PC-3 (cell line): Measurements from ENCODE around the gene PGLYRP4. TPM values are rescaled to one million over a fixed set of nuclear protein-coding genes. Genes with fewer than 3 reads are reported as not detected.

Source experiments
- ATAC-seq: fragments of 200-7000 bp; cut with Tn5 transposase; 2 replicates; pipeline ENCODE4 v1.9.1; 2020; ENCODE audit warnings: mild to moderate bottlenecking, moderate library complexity
- BruUV-seq: library from RNA; stranded (reverse); fragments of 400-500 nt; replicated peaks from 2 replicates; lab custom pipeline; 2021; lab: Mats Ljungman, UMichigan
- CTCF ChIA-PET: fragments of 300-600 bp; sonication (Branson Sonifier 250); formaldehyde crosslinking; loops from one replicate; lab custom pipeline; 2022; ENCODE audit warnings: antibody characterized with exemption; lab: Charles Lee
- POLR2A ChIA-PET: fragments of 300-600 bp; sonication (Branson Sonifier 250); formaldehyde crosslinking; loops from one replicate; lab custom pipeline; 2022; ENCODE audit warnings: antibody characterized with exemption; ENCODE audit not compliant: unreplicated experiment; lab: Charles Lee
- DNase-seq: peaks from one replicate; pipeline ENCODE4 v3.0.0-alpha.2; 2015
- H2AFZ ChIP-seq: fragments of 300-600 bp; sonication (generic); 2 replicates; pipeline ENCODE4 v1.6.0; 2016; ENCODE audit warnings: antibody characterized with exemption, low read length
- H3F3A ChIP-seq: fragments of 300-600 bp; sonication (generic); one replicate; pipeline ENCODE4 v1.6.0; 2017; ENCODE audit warnings: antibody characterized with exemption, low read length, control low read depth, mild to moderate bottlenecking; ENCODE audit not compliant: unreplicated experiment
- H3K27ac ChIP-seq: fragments of 300-600 bp; sonication (generic); 2 replicates; pipeline ENCODE4 v1.5.1; 2016; ENCODE audit warnings: mild to moderate bottlenecking, low read length
- H3K27me3 ChIP-seq: fragments of 300-600 bp; sonication (generic); 2 replicates; pipeline ENCODE4 v1.6.1; 2016; ENCODE audit warnings: low read length, mixed read lengths
- H3K36me3 ChIP-seq: fragments of 300-600 bp; sonication (generic); 2 replicates; pipeline ENCODE4 v1.6.1; 2016; ENCODE audit warnings: low read depth, mixed run types, low read length, mixed read lengths
- H3K4me1 ChIP-seq: fragments of 300-600 bp; sonication (generic); 2 replicates; pipeline ENCODE4 v1.5.1; 2016; ENCODE audit warnings: low read length; ENCODE audit not compliant: insufficient read depth
- H3K4me2 ChIP-seq: fragments of 300-600 bp; sonication (generic); 2 replicates; pipeline ENCODE4 v1.6.0; 2016; ENCODE audit warnings: low read length
- H3K4me3 ChIP-seq: fragments of 300-600 bp; sonication (generic); 2 replicates; pipeline ENCODE4 v1.5.1; 2016; ENCODE audit warnings: mild to moderate bottlenecking, low read length, mixed read lengths
- H3K79me2 ChIP-seq: fragments of 300-600 bp; sonication (generic); 2 replicates; pipeline ENCODE4 v1.6.1; 2017; ENCODE audit warnings: low read length, mixed read lengths
- H3K9ac ChIP-seq: fragments of 300-600 bp; sonication (generic); 2 replicates; pipeline ENCODE4 v1.6.0; 2016; ENCODE audit warnings: mild to moderate bottlenecking, low read length
- H3K9me2 ChIP-seq: fragments of 300-600 bp; sonication (generic); replicated peaks from 2 replicates; pipeline ENCODE4 v1.6.1; 2016; ENCODE audit warnings: mixed run types, low read length, mixed read lengths
- H3K9me3 ChIP-seq: fragments of 300-600 bp; sonication (generic); 2 replicates; pipeline ENCODE4 v1.6.1; 2016; ENCODE audit warnings: low read length, mixed read lengths
- H4K20me1 ChIP-seq: fragments of 300-600 bp; sonication (generic); 2 replicates; pipeline ENCODE4 v1.6.1; 2016; ENCODE audit warnings: low read length, mixed read lengths
- CTCF ChIP-seq: fragments of 300-600 bp; sonication (generic); conservative IDR thresholded peaks from 2 replicates; pipeline ENCODE4 v1.5.1; 2017; ENCODE audit warnings: antibody characterized with exemption, low read depth, mild to moderate bottlenecking, low read length
- EZH2 ChIP-seq: fragments of 300-600 bp; sonication (generic); IDR thresholded peaks from one replicate; pipeline ENCODE4 v1.6.1; 2017; ENCODE audit warnings: antibody characterized with exemption, mild to moderate bottlenecking, low read length; ENCODE audit not compliant: unreplicated experiment
- EZH2phosphoT487 ChIP-seq: fragments of 300-600 bp; sonication (generic); IDR thresholded peaks from 2 replicates; pipeline ENCODE4 v1.6.1; 2018; ENCODE audit warnings: mild to moderate bottlenecking, antibody characterized with exemption, low read length, borderline replicate concordance
- intact Hi-C: fragments of 100-400 bp; cut with micrococcal nuclease; formaldehyde crosslinking; loops from 2 replicates; pipeline ENCODE4 v1.9.0; 2023
- total RNA-seq: library from RNA; depleted of rRNA; stranded (reverse); fragments of >200 nt; gene quantifications from 2 replicates; pipeline ENCODE4 v1.2.3, GENCODE V29; 2014

PGLYRP4 gene
- total RNA-seq, 1 experiment from 2014 or later = not detected

- TF ChIP-seq EZH2 = no peak
- BruUV-seq = no TSS peak
- Histone ChIP-seq H3K4me1 (no peaks in the 10 kb centered on the region), H3K36me3 (no peaks in the 10 kb centered on the region), H3K27me3 (peaks cover 97% of the 10 kb centered on the region), H3K79me2 (no peaks in the 10 kb centered on the region), H3K9me3 (no peaks in the 10 kb centered on the region), H3K4me2 (no peak overlapping the region), H3K4me3 (no peak overlapping the region), H3F3A (no peaks in the 10 kb centered on the region), H3K27ac (no peak overlapping the region), H4K20me1 (no peaks in the 10 kb centered on the region), H3K9ac (no peak overlapping the region), H2AFZ (no peak overlapping the region), H3K9me2 (no peaks in the 10 kb centered on the region)
- CTCF ChIA-PET = no interaction called here
- no peak for DNase-seq
- POLR2A ChIA-PET = no interaction called here
- intact Hi-C loops = no loop called here
- no peak; the same call in 1 of the 2 replicates for ATAC-seq
Observed at GRCh38 chr1:153343811-153344717, 4.6 kb downstream of the PGLYRP4 start.

GRCh38 chr1:153343040-153343681 is 5.5 kb downstream of the PGLYRP4 start:
- intact Hi-C loops = no loop called here
- Histone ChIP-seq H3F3A (no peaks in the 10 kb centered on the region), H3K27ac (no peak overlapping the region), H3K9me3 (no peaks in the 10 kb centered on the region), H3K9me2 (no peaks in the 10 kb centered on the region), H3K27me3 (peaks cover 97% of the 10 kb centered on the region), H3K4me3 (no peak overlapping the region), H3K9ac (no peak overlapping the region), H3K4me1 (no peaks in the 10 kb centered on the region), H3K79me2 (no peaks in the 10 kb centered on the region), H2AFZ (no peak overlapping the region), H3K36me3 (no peaks in the 10 kb centered on the region), H3K4me2 (no peak overlapping the region), H4K20me1 (no peaks in the 10 kb centered on the region)
- ChIA-PET CTCF (interaction anchor here (0.7 kb wide), 1 partner anchor 1191 kb away, joined by 4 read pairs; no protein-coding TSS in a partner anchor), POLR2A (no interaction called here)
- ATAC-seq (no peak), DNase-seq (no peak)
- no TSS peak for BruUV-seq
- TF ChIP-seq CTCF = no peak

- Histone ChIP-seq H3K27ac (no peak overlapping the region), H2AFZ (no peak overlapping the region), H3K4me2 (no peak overlapping the region), H3K9me3 (no peaks in the 10 kb centered on the region), H3K27me3 (peaks cover 100% of the 10 kb centered on the region), H3K4me1 (no peaks in the 10 kb centered on the region), H3K79me2 (no peaks in the 10 kb centered on the region), H3F3A (no peaks in the 10 kb centered on the region), H3K4me3 (no peak overlapping the region), H3K9me2 (no peaks in the 10 kb centered on the region), H3K36me3 (no peaks in the 10 kb centered on the region), H3K9ac (no peak overlapping the region), H4K20me1 (no peaks in the 10 kb centered on the region)
- TF ChIP-seq CTCF (no peak), EZH2 (no peak), EZH2phosphoT487 (no peak)
- CTCF ChIA-PET = no interaction called here
- DNase-seq (no peak), ATAC-seq (no peak)
- intact Hi-C loops = no loop called here
- BruUV-seq = no TSS peak
- POLR2A ChIA-PET = no interaction called here
Observed at GRCh38 chr1:153342178-153342577, 6.5 kb downstream of the PGLYRP4 start.
